K562 (cell line): ENCODE data around the gene GGCT.
A peak's percentile ranks its signal among the peaks of the same experiment; 100 is the strongest.

Source experiments
- CHD1 ChIP-seq: fragments of 200-600 bp; sonication (generic); IDR thresholded peaks from one replicate; pipeline ENCODE4 v1.6.1; 2012; ENCODE audit warnings: mild to moderate bottlenecking, moderate library complexity, low read length, inconsistent platforms
- CTCF ChIP-seq, 3 experiments: IDR thresholded peaks in 2 of 3; conservative IDR thresholded peaks in 1 of 3; 2 replicates each; pipeline ENCODE4 v1.5.1; 2011 to 2012; ENCODE audit warnings: low read length in 3 of 3, mild to moderate bottlenecking in 3 of 3, control low read depth in 2 of 3, improper control_type of control experiment in 1 of 3, inconsistent platforms in 1 of 3, low read depth in 1 of 3, mixed read lengths in 1 of 3, moderate library complexity in 1 of 3; ENCODE audit not compliant: insufficient read depth in 2 of 3
- NR2C2 ChIP-seq, 2 experiments: fragments of 200-800 bp in 1 of 2; sonication (Bioruptor generic) in 1 of 2; sonication (generic) in 1 of 2; formaldehyde crosslinking in 1 of 2; IDR thresholded peaks; 2 replicates each; pipeline versions ENCODE4 v1.6.1 to v1.8.0; 2016 to 2022; ENCODE audit warnings: mild to moderate bottlenecking in 1 of 2, missing compliant biosample characterization in 1 of 2, missing genetic modification characterization in 1 of 2, missing genetic modification reagents in 1 of 2
- PHF20 ChIP-seq: fragments of 450-650 bp; IDR thresholded peaks from 2 replicates; pipeline ENCODE4 v1.6.1; 2018; ENCODE audit not compliant: partially characterized antibody
- POLR2A ChIP-seq: fragments of 450-650 bp; conservative IDR thresholded peaks from 2 replicates; pipeline ENCODE4 v1.6.1; 2016
- RFX1 ChIP-seq: fragments of 450-650 bp; IDR thresholded peaks from 2 replicates; pipeline ENCODE4 v1.6.1; 2016; ENCODE audit warnings: mild to moderate bottlenecking, moderate library complexity
- SMARCC2 ChIP-seq: fragments of 450-650 bp; IDR thresholded peaks from 2 replicates; pipeline ENCODE4 v1.6.1; 2017; ENCODE audit warnings: antibody characterized with exemption, moderate library complexity, mild to moderate bottlenecking, low read depth
- SMC3 ChIP-seq: conservative IDR thresholded peaks from 2 replicates; pipeline ENCODE4 v1.6.1; 2011; ENCODE audit warnings: low read depth, low read length, improper control_type of control experiment; ENCODE audit not compliant: insufficient read depth
- SP1 ChIP-seq: sonication (generic); formaldehyde crosslinking; IDR thresholded peaks from 2 replicates; pipeline ENCODE4 v1.8.1; 2022; ENCODE audit warnings: mild to moderate bottlenecking, missing genetic modification reagents
- THRB ChIP-seq: fragments of 450-650 bp; formaldehyde crosslinking; conservative IDR thresholded peaks from 2 replicates; pipeline ENCODE4 v1.4.0; 2022; ENCODE audit warnings: mild to moderate bottlenecking, missing genetic modification characterization
- ZBTB43 ChIP-seq: sonication (generic); formaldehyde crosslinking; IDR thresholded peaks from 2 replicates; pipeline ENCODE4 v1.8.0; 2023; ENCODE audit warnings: mild to moderate bottlenecking, missing genetic modification reagents
- ZNF668 ChIP-seq: fragments of 250-450 bp; sonication (Bioruptor Pico); IDR thresholded peaks from 2 replicates; pipeline ENCODE4 v1.8.0; 2022; ENCODE audit warnings: mild to moderate bottlenecking, inconsistent platforms
- ZNF76 ChIP-seq: fragments of 250-450 bp; sonication (Bioruptor Pico); IDR thresholded peaks from 2 replicates; pipeline ENCODE4 v1.4.0; 2020; ENCODE audit warnings: mild to moderate bottlenecking, moderate library complexity, borderline replicate concordance

GRCh38 chr7:30504301-30505173 is at the start of gene GGCT:
- TF ChIP-seq ZBTB43 (CRISPR knock-in tag) = no peak
- 0 out of 2 replicates have a peak, but pooled peaks have one; percentile 29 for TF ChIP-seq SMARCC2
- TF ChIP-seq THRB (CRISPR knock-in tag) = no peak
- no peak for TF ChIP-seq SMC3
- TF ChIP-seq SP1 (CRISPR knock-in tag) = no peak
- TF ChIP-seq RFX1 = peak; percentile 21; the same call in 1 of the 2 replicates
- TF ChIP-seq CTCF (IDR thresholded peaks at IDR 0.05 in 2 of 3, conservative IDR thresholded peaks at IDR 0.05 in 1 of 3; ENCODE audit: insufficient read depth in 2 of 3, low read depth in 1 of 3, low read length in 3 of 3) = 0 out of 6 replicates have a peak, but pooled peaks of 1 of the 3 experiments have one; percentile 4
- no peak for TF ChIP-seq ZNF76 (CRISPR knock-in tag)
- TF ChIP-seq PHF20 = peak; percentile 40
- TF ChIP-seq ZNF668 (CRISPR knock-in tag) = no peak
- TF ChIP-seq CHD1 = peak; percentile 78
- TF ChIP-seq NR2C2 (CRISPR knock-in tag; IDR thresholded peaks at IDR 0.05) = no peak
- TF ChIP-seq NR2C2 (tag; IDR thresholded peaks at IDR 0.05) = peak; percentile 49; the same call in 1 of the 2 replicates
- TF ChIP-seq POLR2A = peak; percentile 94
